ENCODE measurements around the gene RNF214.

The RNF214 gene

GRCh38 chr11:117217141-117218084, 15.1 kb upstream of the RNF214 start:
- DNase-seq: no peak

- no peak for DNase-seq
These were observed 14.1 kb upstream of the RNF214 start for GRCh38 chr11:117218133-117218915.

DNA sequence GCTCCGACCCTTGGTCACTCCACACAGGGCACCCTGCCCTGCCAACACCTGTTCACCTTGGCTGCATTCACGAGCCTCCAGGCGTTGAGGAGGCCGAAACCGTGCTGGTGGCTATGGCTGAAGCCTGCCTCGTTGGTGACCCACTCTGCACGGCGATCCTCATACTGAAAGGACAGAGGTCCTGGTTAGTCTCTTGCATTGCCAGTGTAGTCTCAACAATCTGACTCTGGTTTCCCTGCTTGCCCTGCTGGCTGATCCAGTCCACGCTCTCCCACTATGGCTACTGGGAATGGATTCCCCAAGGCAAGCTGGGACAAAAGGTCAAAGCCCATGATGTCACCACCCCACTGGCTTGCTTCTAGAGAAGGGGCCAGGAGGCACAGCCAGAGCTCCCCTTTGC, 13.5 kb upstream of the RNF214 start:
- peak; percentile 0 for DNase-seq

DNA sequence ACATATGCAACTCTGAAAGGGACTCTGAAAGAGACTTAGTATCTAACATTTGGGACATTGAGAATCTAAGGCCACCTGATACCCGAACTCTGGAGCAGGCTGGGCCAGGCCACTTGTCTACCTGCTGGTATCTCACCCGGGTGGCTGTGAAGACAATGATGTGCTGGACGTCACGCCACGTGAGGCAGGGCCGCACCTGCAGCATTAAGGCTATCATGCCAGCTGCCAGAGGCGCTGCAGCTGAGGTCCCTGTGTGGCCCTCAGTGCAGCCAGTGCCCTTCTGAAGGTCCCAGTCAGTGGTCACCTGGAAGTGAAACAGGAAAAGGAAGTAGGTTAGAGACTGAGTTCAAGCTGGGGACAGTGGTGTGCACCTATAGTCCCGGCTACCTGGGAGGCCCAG, 13.0 kb upstream of the RNF214 start:
- peak; percentile 15 for DNase-seq

- DNase-seq: peak; percentile 82
These were observed 12.5 kb upstream of the RNF214 start for GRCh38 chr11:117219995-117220394.

GRCh38 chr11:117220568-117220967, 11.9 kb upstream of the RNF214 start:
- DNase-seq: peak; percentile 34

- no peak for DNase-seq
These were observed 11.3 kb upstream of the RNF214 start for GRCh38 chr11:117220999-117221774.

DNA sequence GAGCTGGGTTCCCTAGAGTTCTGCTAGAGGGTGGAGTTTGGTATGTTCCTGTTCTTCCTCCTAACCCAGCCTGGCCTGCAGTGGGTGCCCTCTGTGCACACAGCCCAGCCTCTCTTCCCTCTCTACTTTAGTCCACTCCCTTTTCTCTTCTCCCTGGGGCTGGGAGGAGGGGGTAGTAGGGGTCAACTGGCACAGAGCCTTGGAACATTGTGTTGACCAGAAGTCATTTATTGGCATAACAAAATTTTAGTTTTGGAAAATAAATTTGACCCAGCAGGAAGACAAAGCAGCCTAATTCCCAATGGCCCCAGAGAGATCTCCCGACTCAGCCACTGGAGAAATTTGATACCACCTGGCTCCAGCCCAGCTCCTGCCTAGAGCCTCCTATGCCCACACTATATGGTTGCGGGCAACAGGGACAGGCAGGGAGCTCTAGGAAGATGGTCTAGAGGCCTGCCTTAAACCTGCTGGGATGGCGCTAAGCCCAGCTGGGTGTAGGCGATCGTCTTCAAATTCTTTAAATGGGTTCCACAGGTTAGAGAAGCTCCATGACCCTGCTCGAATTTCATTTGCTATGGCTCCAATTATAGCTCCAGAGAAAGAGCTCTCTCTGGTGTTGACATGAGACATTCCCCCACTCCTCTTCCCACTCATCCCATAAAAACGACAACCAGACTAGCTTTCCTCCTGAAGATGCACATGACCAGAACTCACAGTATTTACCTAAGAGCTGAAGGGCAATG, 10.5 kb upstream of the RNF214 start:
- peak; percentile 50 for DNase-seq

- no peak for DNase-seq
These were observed 9.3 kb upstream of the RNF214 start for GRCh38 chr11:117222991-117223740.

DNA sequence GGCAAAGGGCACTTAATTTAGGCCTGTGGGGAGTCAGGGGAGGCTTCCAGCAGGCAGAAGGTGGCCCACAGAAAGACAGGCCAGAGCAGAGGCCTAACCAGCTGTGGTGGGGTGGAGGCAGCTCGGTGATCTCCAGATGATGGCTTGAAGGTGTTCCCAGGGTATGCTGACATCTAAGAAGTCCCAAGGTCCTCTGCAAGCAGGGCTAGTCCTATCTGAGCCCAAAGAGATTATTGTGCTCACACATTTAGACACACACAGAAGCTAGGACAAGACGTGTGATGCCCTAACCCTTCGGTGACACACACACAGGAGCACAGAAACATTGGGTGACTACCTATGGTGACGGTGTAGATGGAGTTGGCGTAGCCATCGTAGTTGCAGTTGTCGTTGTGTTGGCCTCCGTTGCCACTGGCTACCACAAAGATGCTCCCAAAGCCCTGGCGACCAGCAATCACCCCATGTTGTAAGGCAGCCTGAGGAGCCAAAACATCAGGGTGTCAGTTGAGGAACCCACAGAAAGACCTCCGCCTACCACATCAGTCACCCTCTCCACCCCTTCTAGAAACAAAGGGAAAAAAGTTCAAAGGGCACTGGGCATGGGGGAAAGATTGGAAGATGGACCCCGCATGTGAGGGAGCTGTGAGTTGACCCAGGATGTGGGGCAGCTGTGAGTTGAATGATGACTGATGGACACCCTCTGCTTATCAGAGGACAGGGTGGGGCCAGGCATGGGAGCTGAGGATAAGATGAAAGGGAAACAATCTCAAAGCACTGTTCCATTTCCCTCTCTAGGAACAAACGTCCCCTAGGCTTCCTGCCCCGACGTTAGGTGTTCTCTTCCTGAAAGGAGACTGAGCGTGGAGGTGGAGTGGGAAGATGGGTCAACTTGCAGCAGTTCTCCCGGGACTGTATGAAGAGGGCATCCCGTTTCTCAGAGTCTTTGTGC, 8.5 kb upstream of the RNF214 start:
- peak; percentile 91 for DNase-seq

DNA sequence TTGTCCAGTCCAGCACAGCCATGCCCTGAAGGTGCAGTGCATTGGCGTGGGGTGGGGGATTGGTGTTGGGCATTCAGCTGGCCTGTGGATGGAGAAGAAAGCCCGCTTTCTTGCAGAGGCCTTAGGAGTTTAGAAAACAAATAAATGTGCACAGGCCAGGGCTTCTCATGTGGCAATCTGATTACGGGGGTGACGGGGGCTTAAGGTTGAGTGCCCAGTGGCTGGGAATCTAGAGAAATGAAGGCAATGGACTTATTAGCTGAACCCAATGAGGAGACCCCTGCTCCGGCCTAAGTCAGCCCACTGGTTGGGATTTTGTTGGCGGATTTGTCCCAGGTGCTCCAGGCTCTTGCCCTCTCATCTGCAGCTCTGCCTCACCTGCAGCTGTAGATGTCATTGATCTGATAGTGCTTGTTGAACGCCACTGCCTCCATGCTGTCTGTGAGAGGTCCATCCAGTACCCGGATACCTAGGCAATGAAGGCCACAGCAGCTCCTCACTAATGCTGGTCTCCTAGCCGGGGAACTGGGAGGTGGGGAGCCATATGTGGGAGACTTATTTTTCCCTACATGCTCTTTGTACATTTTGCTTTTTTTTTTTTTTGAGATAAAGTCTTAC, 6.8 kb upstream of the RNF214 start:
- DNase-seq: no peak

- DNase-seq: peak; percentile 94
These were observed 5.8 kb upstream of the RNF214 start for GRCh38 chr11:117226388-117227385.

DNA sequence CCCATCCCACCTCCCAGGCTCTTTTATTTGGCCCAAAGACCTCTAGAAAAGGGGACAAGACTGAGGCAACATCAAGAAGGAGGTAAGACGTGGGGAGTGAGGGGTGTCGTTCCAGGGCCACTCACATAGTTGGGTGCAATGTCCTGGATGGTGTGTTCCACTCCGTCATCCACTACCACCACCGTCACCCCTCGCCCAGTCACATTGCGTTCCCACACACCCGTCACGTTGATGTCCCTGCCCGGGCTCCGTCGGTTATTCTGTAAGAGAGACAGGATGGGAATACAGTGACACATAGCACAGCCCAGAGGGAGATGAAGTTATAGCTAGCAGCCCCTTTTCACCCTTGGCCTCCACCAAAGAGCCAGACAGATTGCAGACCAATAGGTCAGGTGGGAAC, 4.4 kb upstream of the RNF214 start:
- no peak for DNase-seq

GRCh38 chr11:117229411-117229810, 3.1 kb upstream of the RNF214 start:
- DNase-seq: no peak

- DNase-seq: no peak
These were observed 2.6 kb upstream of the RNF214 start for GRCh38 chr11:117229931-117230285.

GRCh38 chr11:117230286-117230961, 2.0 kb upstream of the RNF214 start:
- DNase-seq: no peak

GRCh38 chr11:117230999-117231841, 1.3 kb upstream of the RNF214 start:
- no peak for DNase-seq

- no peak for DNase-seq
These were observed 704 bp upstream of the RNF214 start, which contains the start of gene PCSK7 for GRCh38 chr11:117231842-117232091. Gene PCSK7, minus strand, starts transcription at chr11:117232073. Its CDS starts 2,229 bp downstream, at chr11:117229844.
